GM10248 (cell line): ENCODE results near the gene RAB8B.

Experiments
- CTCF ChIA-PET: fragments of 300-600 bp; sonication (Branson Sonifier 250); formaldehyde crosslinking; extraction: SDS; loops from one replicate; lab custom pipeline; 2021; ENCODE audit warnings: antibody characterized with exemption; lab: Yijun Ruan, JAX
- POLR2A ChIA-PET: fragments of 350-650 bp; sonication (Branson Sonifier 250); formaldehyde crosslinking; extraction: SDS; loops from one replicate; lab custom pipeline; 2020; ENCODE audit warnings: antibody characterized with exemption; lab: Yijun Ruan, JAX
- DNase-seq: peaks from one replicate; pipeline ENCODE4 v3.0.0; 2012; ENCODE audit errors: extremely low spot score
- CTCF ChIP-seq: IDR thresholded peaks from 2 replicates; pipeline ENCODE4 v1.5.1; 2012; ENCODE audit warnings: mild to moderate bottlenecking, low read depth; ENCODE audit errors: extremely low read depth, missing control alignments, control extremely low read depth

The RAB8B gene

GRCh38 chr15:63178034-63178433, 11.4 kb upstream of the RAB8B start:
- POLR2A ChIA-PET = no interaction called here
- no peak for DNase-seq
- CTCF ChIA-PET = interaction anchor here (1.1 to 1.6 kb wide), 2 partner anchors 21 to 32 kb away, joined by 3 to 4 read pairs; partner anchors contain the start of gene RPS27L
- no peak for TF ChIP-seq CTCF

DNA sequence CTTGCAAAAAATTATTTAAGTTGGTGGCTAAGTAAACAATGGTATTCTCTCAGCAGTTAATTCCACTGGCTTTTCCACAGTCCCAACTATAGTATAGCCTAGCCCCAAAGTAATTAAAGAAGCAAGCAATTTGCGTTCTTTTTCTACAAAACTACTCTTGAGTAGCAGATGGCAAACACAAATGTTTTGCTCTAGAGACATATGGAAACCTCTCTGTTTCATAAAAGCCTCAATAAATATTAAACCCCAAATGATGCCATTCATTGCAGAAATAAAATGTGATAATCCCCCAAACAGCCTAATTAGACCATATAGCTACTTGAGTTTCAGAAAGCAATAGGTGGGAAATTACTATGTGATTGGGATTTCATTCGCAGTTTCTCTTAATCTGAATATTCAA, 8.7 kb upstream of the RAB8B start:
- no peak for TF ChIP-seq CTCF
- ChIA-PET CTCF (interaction anchor here (1.2 kb wide), 1 partner anchor 8 kb away, joined by 3 read pairs; no protein-coding TSS in a partner anchor), POLR2A (no interaction called here)
- DNase-seq = no peak

DNA sequence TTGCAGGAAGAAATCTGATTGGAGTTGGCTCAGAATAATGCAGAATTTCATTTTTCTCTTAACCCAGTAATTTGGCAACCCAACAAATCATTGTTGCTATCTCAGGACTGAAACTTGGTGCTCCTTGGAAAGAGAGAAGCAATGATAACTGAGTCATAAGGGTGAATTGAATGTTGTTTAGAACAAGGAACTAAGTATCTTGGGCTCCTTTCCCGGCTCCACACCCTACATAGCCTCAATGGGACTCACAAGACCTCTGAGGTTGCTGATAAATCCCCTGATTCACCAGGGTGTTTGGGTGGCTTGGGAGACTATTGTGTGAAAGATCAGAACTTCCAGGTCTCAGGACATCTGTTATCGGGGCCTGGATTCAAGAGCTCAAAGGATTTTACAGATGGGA, 7.8 kb upstream of the RAB8B start:
- ChIA-PET POLR2A (no interaction called here), CTCF (interaction anchor here (1.2 kb wide), 1 partner anchor 9 kb away, joined by 3 read pairs; no protein-coding TSS in a partner anchor)
- no peak for DNase-seq
- TF ChIP-seq CTCF = no peak

DNA sequence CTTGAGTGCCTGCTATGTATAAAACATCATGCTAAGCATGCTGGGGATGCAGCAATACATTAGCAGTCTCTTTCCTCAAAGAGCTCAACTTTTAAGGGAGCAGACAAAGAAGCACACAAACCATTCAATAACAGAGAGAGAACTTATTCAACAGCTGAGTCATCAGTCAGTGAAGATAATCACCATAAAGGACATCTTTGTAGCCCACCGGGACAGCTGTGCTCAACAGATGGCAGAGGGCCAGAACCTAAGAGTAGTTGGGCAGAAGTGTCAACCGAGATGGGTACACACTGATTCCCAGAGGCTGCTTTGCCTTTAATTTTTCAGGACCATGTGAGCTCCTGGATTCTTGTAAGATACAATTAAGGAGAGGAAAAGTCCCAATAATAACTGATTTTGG, 4.2 kb upstream of the RAB8B start:
- ChIA-PET POLR2A (no interaction called here), CTCF (interaction anchor here (0.9 to 2.2 kb wide), 4 partner anchors 9 to 137 kb away, joined by 3 to 8 read pairs (median 3); no protein-coding TSS in a partner anchor)
- no peak for TF ChIP-seq CTCF
- DNase-seq = no peak

GRCh38 chr15:63186065-63186464, 3.3 kb upstream of the RAB8B start:
- CTCF ChIA-PET = interaction anchor here (1.0 to 2.2 kb wide), 4 partner anchors 10 to 138 kb away, joined by 3 to 8 read pairs (median 3); no protein-coding TSS in a partner anchor
- no peak for TF ChIP-seq CTCF
- POLR2A ChIA-PET = no interaction called here
- no peak for DNase-seq

DNA sequence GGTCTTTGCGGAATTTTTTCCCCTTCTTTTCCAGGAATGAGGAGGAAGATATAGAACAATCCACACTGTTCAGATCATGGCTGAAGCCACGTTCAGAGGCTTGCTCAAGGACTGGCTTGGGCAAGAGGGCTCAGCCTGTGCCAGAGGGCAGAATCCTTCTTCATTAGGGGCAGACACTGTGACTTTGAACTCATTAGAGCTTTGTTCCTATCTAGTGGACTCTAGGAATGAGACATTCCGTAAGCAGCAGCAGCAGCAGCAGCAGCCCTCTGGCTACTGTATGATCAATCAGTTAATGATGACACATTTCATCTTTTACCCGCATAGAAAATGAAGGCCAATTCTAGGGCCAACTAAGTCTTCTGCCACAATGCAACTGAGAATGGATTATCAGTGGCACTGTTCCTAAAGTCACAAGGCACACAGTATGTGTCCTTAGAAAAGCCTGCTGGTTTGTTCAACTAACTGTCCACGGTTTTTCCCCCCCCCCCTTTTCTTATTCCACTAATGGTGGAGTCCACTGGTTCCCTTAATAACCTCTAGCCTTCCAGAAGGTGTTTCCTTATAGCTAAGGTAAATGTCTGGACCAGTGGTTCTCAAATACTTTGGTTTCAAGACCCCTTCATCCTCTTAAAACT, 1.7 kb upstream of the RAB8B start:
- TF ChIP-seq CTCF = no peak
- no peak for DNase-seq
- ChIA-PET POLR2A (no interaction called here), CTCF (interaction anchor here (0.9 to 1.1 kb wide), 2 partner anchors 10 to 14 kb away, joined by 3 to 5 read pairs; no protein-coding TSS in a partner anchor)
